Mesodermal cell (in vitro differentiated cells): ENCODE measurements around the gene ARL8B.
"Not testable (repeated sequence)": the region's sequence is repeated elsewhere in the genome, so short reads cannot be mapped to it uniquely, and the experiment has no call there.

Experiments
- H3K27ac ChIP-seq: 2 replicates; pipeline ENCODE4 v1.7.0; 2013; ENCODE audit warnings: mild to moderate bottlenecking, low read depth, low read length, moderate library complexity; ENCODE audit not compliant: severe bottlenecking
- H3K36me3 ChIP-seq: 2 replicates; pipeline ENCODE4 v1.7.1; 2013; ENCODE audit warnings: mild to moderate bottlenecking, low read length, moderate library complexity; ENCODE audit not compliant: control insufficient read depth, insufficient read depth
- H3K4me1 ChIP-seq: one replicate; pipeline ENCODE4 v1.7.1; 2013; ENCODE audit warnings: mild to moderate bottlenecking, low read length; ENCODE audit not compliant: insufficient read depth, control insufficient read depth, poor library complexity, severe bottlenecking
- H3K4me3 ChIP-seq: 2 replicates; pipeline ENCODE4 v1.7.0; 2013; ENCODE audit warnings: low read length, control low read depth, mild to moderate bottlenecking; ENCODE audit not compliant: insufficient read depth, poor library complexity, severe bottlenecking; ENCODE audit errors: extremely low read depth
- H3K9me3 ChIP-seq: 2 replicates; pipeline ENCODE4 v1.7.1; 2013; ENCODE audit warnings: mild to moderate bottlenecking, low read length, moderate library complexity; ENCODE audit not compliant: control insufficient read depth
- WGBS, 2 experiments: methylation state at CpG; one replicate each; pipeline ENCODE4 v1.1.5; 2013; ENCODE audit warnings: missing lambda C conversion rate in 2 of 2; ENCODE audit not compliant: insufficient coverage in 2 of 2; 5-methylcytosine and 5-hydroxymethylcytosine counted together

The ARL8B gene

DNA sequence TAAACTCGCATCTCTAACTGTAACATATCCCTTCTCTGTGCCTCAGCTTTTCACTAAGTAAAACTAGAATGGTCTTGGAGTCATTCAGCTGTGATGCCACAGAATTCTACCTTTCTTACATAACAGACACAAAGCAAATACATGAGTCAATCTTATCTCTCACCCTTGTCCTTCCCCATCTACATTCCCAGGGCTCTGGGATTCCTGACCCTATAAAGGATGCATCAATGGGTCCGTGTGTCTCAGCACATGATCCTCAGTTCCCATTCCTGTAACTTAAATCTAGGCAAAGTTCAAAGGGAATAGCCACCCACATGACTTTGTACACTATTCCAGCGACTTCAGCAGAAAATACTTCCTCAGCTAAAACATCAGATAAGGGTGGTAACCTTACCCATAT lies 11.8 kb upstream of the ARL8B start:
- H3K36me3 ChIP-seq = no peaks in the 10 kb centered on the region
- no peaks in the 10 kb centered on the region for H3K4me1 ChIP-seq
- H3K4me3 ChIP-seq = no peak overlapping the region
- WGBS, 2 experiments = 73 to 95% methylated on average over 2 to 3 of the region's 3 CpGs
- no peaks in the 10 kb centered on the region for H3K9me3 ChIP-seq
- no peak overlapping the region for H3K27ac ChIP-seq

DNA sequence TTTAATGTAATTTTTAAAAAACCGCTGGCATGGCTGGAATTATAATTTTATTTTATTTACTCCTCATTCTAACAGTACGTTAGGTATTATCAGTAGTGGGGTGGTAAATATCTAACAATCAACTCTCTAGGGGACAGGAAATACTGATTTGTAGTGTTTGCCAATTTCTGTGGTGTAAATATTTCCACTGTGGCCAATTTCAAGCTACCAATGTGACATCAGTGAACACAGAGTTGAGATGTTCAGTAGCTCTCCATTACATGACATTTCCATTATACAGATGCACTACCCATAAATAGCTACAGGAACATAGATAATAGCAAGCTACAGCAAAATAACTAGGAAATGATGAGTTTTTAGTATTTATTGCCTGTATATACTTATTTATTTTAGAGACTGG lies 10.0 kb upstream of the ARL8B start:
- Histone ChIP-seq H3K9me3 (no peaks in the 10 kb centered on the region), H3K4me1 (no peaks in the 10 kb centered on the region), H3K36me3 (no peaks in the 10 kb centered on the region), H3K4me3 (no peak overlapping the region), H3K27ac (no peak overlapping the region)
- WGBS, 2 experiments = no CpG with 5 or more reads among the region's 2 CpGs

DNA sequence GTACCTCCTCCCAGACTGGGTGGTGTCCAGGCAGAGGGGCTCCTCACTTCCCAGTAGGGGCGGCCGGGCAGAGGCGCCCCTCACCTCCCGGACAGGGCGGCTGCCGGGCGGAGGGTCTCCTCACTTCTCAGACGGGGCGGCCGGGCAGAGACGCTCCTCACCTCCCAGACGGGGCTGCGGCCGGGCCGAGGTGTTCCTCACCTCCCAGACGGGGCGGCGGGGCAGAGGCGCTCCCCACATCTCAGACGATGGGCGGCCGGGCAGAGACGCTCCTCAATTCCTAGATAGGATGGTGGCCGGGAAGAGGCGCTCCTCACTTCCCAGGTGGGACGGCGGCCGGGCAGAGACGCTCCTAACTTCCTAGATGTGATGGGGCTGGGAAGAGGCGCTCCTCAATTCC lies 8.4 kb upstream of the ARL8B start:
- H3K9me3 ChIP-seq, H3K36me3 ChIP-seq: not testable (repeated sequence)
- 89 to 96% methylated on average over 17 to 29 of the region's 30 CpGs for WGBS, 2 experiments

DNA sequence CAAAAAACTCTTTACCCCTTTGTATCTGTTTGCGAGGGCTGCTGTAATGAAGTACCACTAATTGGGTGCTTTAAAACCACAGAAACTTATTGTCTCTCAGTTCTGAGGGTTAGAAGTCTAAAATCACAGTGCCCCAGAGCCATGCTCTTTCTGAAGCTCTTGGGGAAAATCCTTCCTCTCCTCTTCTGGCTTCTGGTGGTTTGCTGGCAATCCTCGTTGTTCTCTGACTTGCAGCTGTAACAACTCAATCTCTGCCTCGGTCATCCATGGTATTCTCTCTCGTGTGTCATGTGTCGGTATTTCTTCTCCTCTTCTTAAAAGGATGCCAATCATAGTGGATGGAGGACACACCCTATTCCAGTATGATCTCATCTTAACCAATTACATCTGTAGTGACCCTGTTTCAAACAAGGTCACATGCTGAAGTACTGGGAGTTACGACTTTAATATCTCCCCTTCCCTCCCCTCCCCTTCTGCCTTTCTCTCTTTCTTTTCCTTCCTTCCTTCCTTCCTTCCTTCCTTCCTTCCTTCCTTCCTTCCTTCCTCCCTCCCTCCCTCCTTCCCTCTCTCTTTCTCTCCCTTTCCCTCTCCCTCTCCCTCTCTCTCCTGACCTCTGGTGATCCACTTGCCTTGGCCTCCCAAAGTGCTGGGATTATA lies 6.5 kb upstream of the ARL8B start:
- WGBS, 2 experiments = 78 to 94% methylated on average over 4 to 5 of the region's 6 CpGs

More for the DNA sequence above, 8.4 kb upstream of the ARL8B start:
- H3K27ac ChIP-seq, H3K4me1 ChIP-seq, H3K4me3 ChIP-seq: not testable (repeated sequence)

DNA sequence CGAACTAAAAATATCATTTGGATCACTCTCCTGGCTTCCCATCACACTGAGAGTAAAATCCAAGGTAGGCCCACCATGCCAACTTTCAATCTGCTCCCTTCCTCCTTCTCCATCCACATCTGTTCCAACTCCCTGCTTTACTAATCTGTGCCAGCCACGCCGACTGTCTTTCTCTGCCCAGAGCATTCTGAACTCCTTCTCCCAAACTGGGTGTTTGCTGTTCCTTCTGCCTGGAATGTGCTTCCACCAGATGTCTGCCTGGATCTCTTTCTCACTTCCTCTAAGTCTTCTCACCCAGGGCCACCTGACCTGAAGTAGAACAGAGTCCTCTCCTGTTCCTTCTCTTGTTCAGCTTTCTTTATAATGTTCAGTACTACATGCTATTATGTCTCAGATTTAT lies 5.6 kb upstream of the ARL8B start:
- H3K9me3 ChIP-seq = no peaks in the 10 kb centered on the region
- H3K36me3 ChIP-seq = no peaks in the 10 kb centered on the region
- WGBS, 2 experiments = 93 to 94% methylated on average over 2 to 3 of the region's 3 CpGs
- no peak overlapping the region for H3K27ac ChIP-seq
- H3K4me1 ChIP-seq = no peaks in the 10 kb centered on the region
- no peak overlapping the region for H3K4me3 ChIP-seq

More for the DNA sequence above, 6.5 kb upstream of the ARL8B start:
- Histone ChIP-seq H3K27ac (no peak overlapping the region), H3K36me3 (no peaks in the 10 kb centered on the region), H3K9me3 (no peaks in the 10 kb centered on the region), H3K4me3 (no peak overlapping the region), H3K4me1 (no peaks in the 10 kb centered on the region)

DNA sequence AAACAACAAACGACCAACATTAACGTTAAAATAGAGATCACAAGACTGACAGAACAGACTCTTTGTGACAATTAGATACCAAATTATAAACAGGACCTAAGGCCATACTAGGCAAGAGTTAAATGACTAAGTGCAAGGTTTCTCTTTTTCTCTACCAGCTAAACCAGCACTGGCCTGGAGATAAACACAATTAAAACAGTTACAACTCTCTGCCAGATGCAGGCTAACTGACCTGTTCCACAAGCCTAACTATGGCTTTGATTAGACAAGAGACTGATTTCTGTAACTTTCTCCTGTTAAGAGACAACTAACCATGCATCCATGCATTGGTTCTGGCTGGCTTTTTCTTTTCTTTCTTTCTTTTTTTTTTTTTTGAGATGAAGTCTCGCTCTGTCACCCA lies 1.6 kb upstream of the ARL8B start:
- no peaks in the 10 kb centered on the region for H3K9me3 ChIP-seq
- peaks cover 3% of the 10 kb centered on the region for H3K4me1 ChIP-seq
- no peak overlapping the region for H3K4me3 ChIP-seq
- H3K36me3 ChIP-seq = peaks cover 15% of the 10 kb centered on the region
- WGBS, 2 experiments = 86% methylated on average over 1 of the region's 3 CpGs; no CpG with 5 or more reads in 1 of the 2 experiments
- no peak overlapping the region for H3K27ac ChIP-seq

DNA sequence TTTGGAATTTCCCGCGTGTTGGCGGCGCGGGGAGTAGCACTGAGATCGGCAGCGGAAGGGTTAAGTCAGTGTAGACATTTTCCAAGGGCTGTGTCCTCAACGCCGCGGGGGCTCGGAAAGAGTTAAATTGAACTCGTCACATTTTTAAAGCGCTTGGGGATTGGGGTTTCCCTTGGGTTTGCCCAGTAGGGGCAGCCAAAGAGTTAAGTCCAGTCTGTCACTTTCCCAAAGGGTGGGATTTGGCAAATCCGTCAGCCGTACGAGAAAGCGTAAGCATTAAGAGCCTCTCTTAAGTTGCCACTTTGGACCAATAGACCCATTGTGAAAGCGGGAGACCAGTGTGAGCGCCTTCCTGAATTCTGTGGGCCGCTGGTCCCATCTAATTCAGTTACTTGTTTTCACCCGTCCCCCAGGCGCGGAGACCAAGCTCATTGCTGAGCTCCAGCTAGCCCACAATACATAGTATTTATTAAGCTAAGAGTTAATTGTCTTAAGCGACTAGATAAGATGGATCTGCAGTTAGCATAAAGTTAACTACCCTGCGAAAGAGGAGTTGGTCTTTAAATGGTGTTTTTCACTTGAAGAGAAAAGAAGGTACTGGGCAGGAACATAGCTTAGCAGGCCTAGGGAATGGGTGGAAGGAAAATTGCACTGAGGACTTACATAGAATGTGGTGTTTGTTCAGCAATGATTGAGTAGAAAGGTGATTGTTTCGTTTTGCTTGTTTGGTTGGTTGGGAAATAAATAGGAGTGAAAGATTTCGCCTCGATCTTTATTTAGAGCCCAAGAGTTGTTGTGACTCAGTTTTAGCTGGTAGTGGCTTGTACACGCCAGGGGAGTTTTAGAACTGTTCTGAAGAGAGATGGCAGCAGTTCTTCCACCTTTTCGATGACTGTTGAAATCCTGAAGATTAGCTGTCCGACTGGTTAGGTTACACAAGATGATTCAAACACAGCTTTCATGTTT lies 932 bp downstream of the ARL8B start:
- 17 to 21% methylated on average over 23 to 28 of the region's 31 CpGs for WGBS, 2 experiments
- Histone ChIP-seq H3K9me3 (no peaks in the 10 kb centered on the region), H3K27ac (peak overlapping the region; percentile 93), H3K36me3 (peaks cover 15% of the 10 kb centered on the region), H3K4me3 (peak overlapping the region; percentile 99), H3K4me1 (peaks cover 3% of the 10 kb centered on the region)

DNA sequence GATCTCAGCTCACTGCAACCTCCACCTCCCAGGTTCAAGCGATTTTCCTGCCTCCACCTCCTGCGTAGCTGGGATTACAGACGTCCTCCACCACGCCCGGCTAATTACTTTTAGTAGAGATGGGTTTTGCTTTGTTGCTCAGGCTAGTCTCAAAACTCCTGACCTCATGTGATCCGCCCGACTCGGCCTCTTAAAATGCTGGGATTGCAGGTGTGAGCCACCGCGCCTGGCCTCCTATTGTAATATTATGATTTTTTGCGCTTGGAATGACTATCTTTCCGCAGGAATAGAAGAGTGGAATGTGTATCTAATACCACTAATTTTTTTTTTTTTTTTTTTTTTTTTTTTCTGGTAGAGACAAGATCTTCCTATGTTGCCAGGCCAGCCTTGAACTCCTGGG lies 1.8 kb downstream of the ARL8B start:
- no peak overlapping the region for H3K27ac ChIP-seq
- H3K36me3 ChIP-seq = peaks cover 17% of the 10 kb centered on the region
- H3K9me3 ChIP-seq = no peaks in the 10 kb centered on the region
- H3K4me1 ChIP-seq = peaks cover 3% of the 10 kb centered on the region
- peak overlapping the region; percentile 99 for H3K4me3 ChIP-seq
- WGBS, 2 experiments = 85 to 100% methylated on average over 3 to 5 of the region's 12 CpGs

DNA sequence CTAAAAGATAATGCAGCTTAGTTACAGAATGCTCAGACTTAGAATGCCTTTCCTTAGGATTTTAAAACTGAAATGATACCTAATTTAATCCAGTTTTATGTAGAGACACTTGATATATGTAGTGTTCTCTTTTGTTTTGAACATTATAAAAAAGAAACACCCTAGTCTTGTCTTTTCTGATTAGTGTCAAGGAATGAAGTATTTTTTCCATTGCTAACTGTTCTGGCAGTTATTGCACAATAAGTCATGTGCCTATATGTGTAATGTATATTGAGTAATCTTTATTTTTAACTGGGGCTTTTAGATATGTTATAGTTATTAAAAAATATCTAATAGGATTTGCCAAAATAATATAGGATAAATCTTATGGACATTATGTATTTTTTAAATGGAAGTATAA lies 4.5 kb downstream of the ARL8B start:
- Histone ChIP-seq H3K36me3 (peaks cover 31% of the 10 kb centered on the region), H3K27ac (no peak overlapping the region), H3K9me3 (no peaks in the 10 kb centered on the region), H3K4me1 (peaks cover 3% of the 10 kb centered on the region), H3K4me3 (no peak overlapping the region)

DNA sequence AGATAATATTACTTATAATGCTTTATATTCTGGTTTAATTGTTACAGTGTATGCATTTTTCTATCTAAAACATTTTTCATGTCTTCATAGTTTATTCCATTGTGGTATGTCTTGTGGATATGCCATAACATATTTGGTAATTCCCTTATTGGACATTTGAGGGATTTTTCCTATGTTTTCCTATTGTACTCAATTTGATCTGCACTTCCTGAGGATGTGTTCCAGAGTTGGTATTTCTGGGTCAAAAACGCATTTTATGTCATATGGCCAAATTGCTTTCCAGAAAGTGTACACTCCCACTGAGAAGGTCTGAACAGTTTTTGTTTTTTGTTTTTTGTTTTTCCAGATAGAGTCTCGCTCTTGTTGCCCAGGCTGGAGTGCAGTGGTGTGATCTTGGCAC lies 6.8 kb downstream of the ARL8B start:
- H3K4me3 ChIP-seq = no peak overlapping the region
- no peaks in the 10 kb centered on the region for H3K9me3 ChIP-seq
- H3K4me1 ChIP-seq = peaks cover 2% of the 10 kb centered on the region
- H3K27ac ChIP-seq = no peak overlapping the region
- peaks cover 30% of the 10 kb centered on the region for H3K36me3 ChIP-seq
- WGBS, 2 experiments = 94 to 95% methylated on average over 1 to 2 of the region's 2 CpGs
